HG02938 (cell line): ENCODE measurements around the gene GATA3.

Experiments
- ATAC-seq: cut with Tn5 transposase; IDR thresholded peaks from one replicate; pipeline ENCODE4 v1.9.1; 2021; ENCODE audit warnings: mild to moderate bottlenecking, moderate library complexity; ENCODE audit not compliant: unreplicated experiment

Gene GATA3

GRCh38 chr10:8063128-8063908 lies 8.8 kb downstream of the GATA3 start:
- no peak for ATAC-seq

- no peak for ATAC-seq
Measured at GRCh38 chr10:8063935-8064334, 9.4 kb downstream of the GATA3 start.

GRCh38 chr10:8064436-8064835 lies 9.9 kb downstream of the GATA3 start:
- no peak for ATAC-seq

GRCh38 chr10:8065651-8066050 lies 11.2 kb downstream of the GATA3 start:
- no peak for ATAC-seq

GRCh38 chr10:8066124-8066523 lies 11.6 kb downstream of the GATA3 start:
- no peak for ATAC-seq

- no peak for ATAC-seq
Measured at GRCh38 chr10:8066797-8067196, 12.3 kb downstream of the GATA3 start.

- ATAC-seq = no peak
Measured at GRCh38 chr10:8069108-8069507, 14.6 kb downstream of the GATA3 start.

- ATAC-seq = no peak
Measured at GRCh38 chr10:8069627-8070026, 15.1 kb downstream of the GATA3 start.

GRCh38 chr10:8070440-8070839 lies 16.0 kb downstream of the GATA3 start:
- no peak for ATAC-seq

GRCh38 chr10:8071006-8071405 lies 16.5 kb downstream of the GATA3 start:
- ATAC-seq = no peak

- no peak for ATAC-seq
Measured at GRCh38 chr10:8071666-8072065, 17.2 kb downstream of the GATA3 start.

GRCh38 chr10:8072211-8072610 lies 17.7 kb downstream of the GATA3 start:
- no peak for ATAC-seq

GRCh38 chr10:8073691-8074416 lies 19.4 kb downstream of the GATA3 start:
- ATAC-seq = no peak

GRCh38 chr10:8074881-8075280 lies 20.4 kb downstream of the GATA3 start:
- no peak for ATAC-seq

GRCh38 chr10:8075282-8076260 lies 21.1 kb downstream of the GATA3 start:
- ATAC-seq = no peak

GRCh38 chr10:8076933-8077332 lies 22.4 kb downstream of the GATA3 start:
- ATAC-seq = no peak

- no peak for ATAC-seq
Measured at GRCh38 chr10:8078027-8078426, 23.5 kb downstream of the GATA3 start.

GRCh38 chr10:8079126-8079525 lies 24.6 kb downstream of the GATA3 start:
- ATAC-seq = no peak

GRCh38 chr10:8084799-8085198 lies 30.3 kb downstream of the GATA3 start:
- ATAC-seq = no peak

GRCh38 chr10:8085251-8085650 lies 30.8 kb downstream of the GATA3 start:
- ATAC-seq = no peak

GRCh38 chr10:8086315-8086714 lies 31.8 kb downstream of the GATA3 start:
- ATAC-seq = no peak
